Measurements from ENCODE around the gene GAD2.

GAD2 gene

GRCh38 chr10:26211781-26212444 is 4.7 kb upstream of the GAD2 start:
- Histone ChIP-seq H3K9ac (ENCODE audit: low read depth in 1 of 2, low read length in 2 of 2) (no peak overlapping the region), H3K4me1 (ENCODE audit: control insufficient read depth in 2 of 2, insufficient read depth in 2 of 2, low read length in 2 of 2) (peaks cover 0 to 2% of the 10 kb centered on the region in 2 donors), H3K4me3 (ENCODE audit: low read length in 2 of 2) (no peak overlapping the region), H3K27ac (ENCODE audit: low read depth in 2 of 2, low read length in 2 of 2) (no peak overlapping the region), H3K36me3 (ENCODE audit: control insufficient read depth in 2 of 2, insufficient read depth in 2 of 2, low read length in 2 of 2) (no peaks in the 10 kb centered on the region), H3K27me3 (ENCODE audit: control insufficient read depth in 2 of 2, insufficient read depth in 2 of 2, low read length in 2 of 2) (peaks cover 13 to 18% of the 10 kb centered on the region in 2 donors), H3K9me3 (ENCODE audit: control insufficient read depth in 2 of 2, low read length in 2 of 2) (no peaks in the 10 kb centered on the region)

- peaks cover 0 to 2% of the 10 kb centered on the region in 2 donors for H3K4me1 ChIP-seq (ENCODE audit: control insufficient read depth in 2 of 2, insufficient read depth in 2 of 2, low read length in 2 of 2)
- no peaks in the 10 kb centered on the region for H3K9me3 ChIP-seq (ENCODE audit: control insufficient read depth in 2 of 2, low read length in 2 of 2)
- peaks cover 13 to 24% of the 10 kb centered on the region in 2 donors for H3K27me3 ChIP-seq (ENCODE audit: control insufficient read depth in 2 of 2, insufficient read depth in 2 of 2, low read length in 2 of 2)
- no peak overlapping the region for H3K27ac ChIP-seq (ENCODE audit: low read depth in 2 of 2, low read length in 2 of 2)
- no peaks in the 10 kb centered on the region for H3K36me3 ChIP-seq (ENCODE audit: control insufficient read depth in 2 of 2, insufficient read depth in 2 of 2, low read length in 2 of 2)
- H3K9ac ChIP-seq (ENCODE audit: low read depth in 1 of 2, low read length in 2 of 2), result no peak overlapping the region
- no peak overlapping the region for H3K4me3 ChIP-seq (ENCODE audit: low read length in 2 of 2)
Observed at GRCh38 chr10:26212511-26212910, 4.1 kb upstream of the GAD2 start.

- Histone ChIP-seq H3K4me3 (ENCODE audit: low read length in 2 of 2) (no peak overlapping the region), H3K9ac (ENCODE audit: low read depth in 1 of 2, low read length in 2 of 2) (no peak overlapping the region), H3K27me3 (ENCODE audit: control insufficient read depth in 2 of 2, insufficient read depth in 2 of 2, low read length in 2 of 2) (peaks cover 13 to 24% of the 10 kb centered on the region in 2 donors), H3K27ac (ENCODE audit: low read depth in 2 of 2, low read length in 2 of 2) (no peak overlapping the region), H3K36me3 (ENCODE audit: control insufficient read depth in 2 of 2, insufficient read depth in 2 of 2, low read length in 2 of 2) (no peaks in the 10 kb centered on the region), H3K4me1 (ENCODE audit: control insufficient read depth in 2 of 2, insufficient read depth in 2 of 2, low read length in 2 of 2) (peaks cover 0 to 2% of the 10 kb centered on the region in 2 donors), H3K9me3 (ENCODE audit: control insufficient read depth in 2 of 2, low read length in 2 of 2) (no peaks in the 10 kb centered on the region)
Observed at GRCh38 chr10:26213157-26213800, 3.3 kb upstream of the GAD2 start.

- H3K9me3 ChIP-seq (ENCODE audit: control insufficient read depth in 2 of 2, low read length in 2 of 2), result no peaks in the 10 kb centered on the region
- H3K27ac ChIP-seq (ENCODE audit: low read depth in 2 of 2, low read length in 2 of 2), result no peak overlapping the region
- H3K27me3 ChIP-seq (ENCODE audit: control insufficient read depth in 2 of 2, insufficient read depth in 2 of 2, low read length in 2 of 2), result peaks cover 13 to 26% of the 10 kb centered on the region in 2 donors
- peaks cover 0 to 2% of the 10 kb centered on the region in 2 donors for H3K4me1 ChIP-seq (ENCODE audit: control insufficient read depth in 2 of 2, insufficient read depth in 2 of 2, low read length in 2 of 2)
- no peak overlapping the region for H3K4me3 ChIP-seq (ENCODE audit: low read length in 2 of 2)
- no peaks in the 10 kb centered on the region for H3K36me3 ChIP-seq (ENCODE audit: control insufficient read depth in 2 of 2, insufficient read depth in 2 of 2, low read length in 2 of 2)
- H3K9ac ChIP-seq (ENCODE audit: low read depth in 1 of 2, low read length in 2 of 2), result no peak overlapping the region
Observed at GRCh38 chr10:26214004-26214403, 2.6 kb upstream of the GAD2 start.

GRCh38 chr10:26214551-26215395 is 1.8 kb upstream of the GAD2 start:
- H3K27ac ChIP-seq (ENCODE audit: low read depth in 2 of 2, low read length in 2 of 2), result no peak overlapping the region

GRCh38 chr10:26215396-26215934 is 1.1 kb upstream of the GAD2 start:
- H3K9ac ChIP-seq (ENCODE audit: low read depth in 1 of 2, low read length in 2 of 2), result no peak overlapping the region
- H3K27me3 ChIP-seq (ENCODE audit: control insufficient read depth in 2 of 2, insufficient read depth in 2 of 2, low read length in 2 of 2), result peaks cover 13 to 38% of the 10 kb centered on the region in 2 donors
- no peak overlapping the region for H3K4me3 ChIP-seq (ENCODE audit: low read length in 2 of 2)
- no peaks in the 10 kb centered on the region for H3K36me3 ChIP-seq (ENCODE audit: control insufficient read depth in 2 of 2, insufficient read depth in 2 of 2, low read length in 2 of 2)
- H3K4me1 ChIP-seq (ENCODE audit: control insufficient read depth in 2 of 2, insufficient read depth in 2 of 2, low read length in 2 of 2), result peaks cover 0 to 2% of the 10 kb centered on the region in 2 donors
- no peaks in the 10 kb centered on the region for H3K9me3 ChIP-seq (ENCODE audit: control insufficient read depth in 2 of 2, low read length in 2 of 2)
- H3K27ac ChIP-seq (ENCODE audit: low read depth in 2 of 2, low read length in 2 of 2), result no peak overlapping the region

More at GRCh38 chr10:26214551-26215395, 1.8 kb upstream of the GAD2 start:
- Histone ChIP-seq H3K27me3 (ENCODE audit: control insufficient read depth in 2 of 2, insufficient read depth in 2 of 2, low read length in 2 of 2) (peaks cover 13 to 32% of the 10 kb centered on the region in 2 donors), H3K9me3 (ENCODE audit: control insufficient read depth in 2 of 2, low read length in 2 of 2) (no peaks in the 10 kb centered on the region), H3K9ac (ENCODE audit: low read depth in 1 of 2, low read length in 2 of 2) (no peak overlapping the region), H3K36me3 (ENCODE audit: control insufficient read depth in 2 of 2, insufficient read depth in 2 of 2, low read length in 2 of 2) (no peaks in the 10 kb centered on the region), H3K4me1 (ENCODE audit: control insufficient read depth in 2 of 2, insufficient read depth in 2 of 2, low read length in 2 of 2) (peaks cover 0 to 2% of the 10 kb centered on the region in 2 donors), H3K4me3 (ENCODE audit: low read length in 2 of 2) (no peak overlapping the region)

GRCh38 chr10:26215935-26216584 is 514 bp upstream of the GAD2 start:
- H3K4me1 ChIP-seq (ENCODE audit: control insufficient read depth in 2 of 2, insufficient read depth in 2 of 2, low read length in 2 of 2), result peaks cover 0 to 2% of the 10 kb centered on the region in 2 donors
- no peak overlapping the region for H3K9ac ChIP-seq (ENCODE audit: low read depth in 1 of 2, low read length in 2 of 2)
- H3K4me3 ChIP-seq (ENCODE audit: low read length in 2 of 2), result no peak overlapping the region
- H3K27me3 ChIP-seq (ENCODE audit: control insufficient read depth in 2 of 2, insufficient read depth in 2 of 2, low read length in 2 of 2), result peaks cover 13 to 41% of the 10 kb centered on the region in 2 donors
- H3K9me3 ChIP-seq (ENCODE audit: control insufficient read depth in 2 of 2, low read length in 2 of 2), result no peaks in the 10 kb centered on the region
- no peak overlapping the region for H3K27ac ChIP-seq (ENCODE audit: low read depth in 2 of 2, low read length in 2 of 2)
- no peaks in the 10 kb centered on the region for H3K36me3 ChIP-seq (ENCODE audit: control insufficient read depth in 2 of 2, insufficient read depth in 2 of 2, low read length in 2 of 2)

- no peak overlapping the region for H3K27ac ChIP-seq (ENCODE audit: low read depth in 2 of 2, low read length in 2 of 2)
- H3K27me3 ChIP-seq (ENCODE audit: control insufficient read depth in 2 of 2, insufficient read depth in 2 of 2, low read length in 2 of 2), result peaks cover 13 to 48% of the 10 kb centered on the region in 2 donors
- no peaks in the 10 kb centered on the region for H3K36me3 ChIP-seq (ENCODE audit: control insufficient read depth in 2 of 2, insufficient read depth in 2 of 2, low read length in 2 of 2)
- H3K9me3 ChIP-seq (ENCODE audit: control insufficient read depth in 2 of 2, low read length in 2 of 2), result peaks cover 0 to 4% of the 10 kb centered on the region in 2 donors
- H3K4me3 ChIP-seq (ENCODE audit: low read length in 2 of 2), result no peak overlapping the region
- H3K4me1 ChIP-seq (ENCODE audit: control insufficient read depth in 2 of 2, insufficient read depth in 2 of 2, low read length in 2 of 2), result peaks cover 0 to 2% of the 10 kb centered on the region in 2 donors
- no peak overlapping the region for H3K9ac ChIP-seq (ENCODE audit: low read depth in 1 of 2, low read length in 2 of 2)
Observed at GRCh38 chr10:26217396-26218086, 967 bp downstream of the GAD2 start.

GRCh38 chr10:26219676-26220075 is 3.1 kb downstream of the GAD2 start:
- no peak overlapping the region for H3K9ac ChIP-seq (ENCODE audit: low read depth in 1 of 2, low read length in 2 of 2)
- H3K4me1 ChIP-seq (ENCODE audit: control insufficient read depth in 2 of 2, insufficient read depth in 2 of 2, low read length in 2 of 2), result peaks cover 0 to 2% of the 10 kb centered on the region in 2 donors
- H3K9me3 ChIP-seq (ENCODE audit: control insufficient read depth in 2 of 2, low read length in 2 of 2), result peaks cover 0 to 4% of the 10 kb centered on the region in 2 donors
- H3K4me3 ChIP-seq (ENCODE audit: low read length in 2 of 2), result no peak overlapping the region
- no peaks in the 10 kb centered on the region for H3K36me3 ChIP-seq (ENCODE audit: control insufficient read depth in 2 of 2, insufficient read depth in 2 of 2, low read length in 2 of 2)
- H3K27me3 ChIP-seq (ENCODE audit: control insufficient read depth in 2 of 2, insufficient read depth in 2 of 2, low read length in 2 of 2), result peaks cover 6 to 36% of the 10 kb centered on the region in 2 donors
- no peak overlapping the region for H3K27ac ChIP-seq (ENCODE audit: low read depth in 2 of 2, low read length in 2 of 2)
